Activated CD8-positive, alpha-beta memory T cell treated with anti-CD3 and anti-CD28 coated beads, Interleukin-2, amount 50 U/mL, for 4 hours (primary cell): ENCODE measurements around the gene AOAH.

Experiments used
- DNase-seq: peaks from one replicate; pipeline ENCODE4 v3.0.0-alpha.2; 2020

AOAH gene

GRCh38 chr7:36599645-36600313, 124.5 kb downstream of the AOAH start:
- no peak for DNase-seq

- DNase-seq = no peak
These were observed 126.1 kb downstream of the AOAH start for GRCh38 chr7:36598054-36598674.

- DNase-seq = no peak
These were observed 127.1 kb downstream of the AOAH start for GRCh38 chr7:36597090-36597773.

GRCh38 chr7:36594445-36594844, 129.8 kb downstream of the AOAH start:
- no peak for DNase-seq

- no peak for DNase-seq
These were observed 132.7 kb downstream of the AOAH start for GRCh38 chr7:36591636-36592035.

GRCh38 chr7:36589391-36589790, 134.9 kb downstream of the AOAH start:
- no peak for DNase-seq

- DNase-seq = no peak
These were observed 141.0 kb downstream of the AOAH start for GRCh38 chr7:36583318-36583717.

GRCh38 chr7:36575832-36576231, 148.5 kb downstream of the AOAH start:
- no peak for DNase-seq

GRCh38 chr7:36573066-36573465, 151.2 kb downstream of the AOAH start:
- no peak for DNase-seq

GRCh38 chr7:36571190-36571560, 153.1 kb downstream of the AOAH start:
- DNase-seq = no peak

- DNase-seq = no peak
These were observed 153.6 kb downstream of the AOAH start for GRCh38 chr7:36570528-36571189.

- DNase-seq = no peak
These were observed 155.8 kb downstream of the AOAH start for GRCh38 chr7:36568452-36568849.

GRCh38 chr7:36567699-36568451, 156.4 kb downstream of the AOAH start:
- no peak for DNase-seq

GRCh38 chr7:36565792-36566356, 158.4 kb downstream of the AOAH start:
- no peak for DNase-seq

- no peak for DNase-seq
These were observed 159.8 kb downstream of the AOAH start for GRCh38 chr7:36564489-36564888.

- DNase-seq = no peak
These were observed 160.5 kb downstream of the AOAH start for GRCh38 chr7:36563706-36564327.

GRCh38 chr7:36562121-36562520, 162.2 kb downstream of the AOAH start:
- no peak for DNase-seq

GRCh38 chr7:36549029-36549428, 175.3 kb downstream of the AOAH start:
- DNase-seq = no peak

- DNase-seq = no peak
These were observed 176.9 kb downstream of the AOAH start for GRCh38 chr7:36547416-36547815.

GRCh38 chr7:36546331-36546730, 178.0 kb downstream of the AOAH start:
- DNase-seq = no peak

GRCh38 chr7:36545291-36545690, 179.0 kb downstream of the AOAH start:
- no peak for DNase-seq

- no peak for DNase-seq
These were observed 186.2 kb downstream of the AOAH start for GRCh38 chr7:36538126-36538525.
